ENCODE data around the gene ADAM8.

DNA sequence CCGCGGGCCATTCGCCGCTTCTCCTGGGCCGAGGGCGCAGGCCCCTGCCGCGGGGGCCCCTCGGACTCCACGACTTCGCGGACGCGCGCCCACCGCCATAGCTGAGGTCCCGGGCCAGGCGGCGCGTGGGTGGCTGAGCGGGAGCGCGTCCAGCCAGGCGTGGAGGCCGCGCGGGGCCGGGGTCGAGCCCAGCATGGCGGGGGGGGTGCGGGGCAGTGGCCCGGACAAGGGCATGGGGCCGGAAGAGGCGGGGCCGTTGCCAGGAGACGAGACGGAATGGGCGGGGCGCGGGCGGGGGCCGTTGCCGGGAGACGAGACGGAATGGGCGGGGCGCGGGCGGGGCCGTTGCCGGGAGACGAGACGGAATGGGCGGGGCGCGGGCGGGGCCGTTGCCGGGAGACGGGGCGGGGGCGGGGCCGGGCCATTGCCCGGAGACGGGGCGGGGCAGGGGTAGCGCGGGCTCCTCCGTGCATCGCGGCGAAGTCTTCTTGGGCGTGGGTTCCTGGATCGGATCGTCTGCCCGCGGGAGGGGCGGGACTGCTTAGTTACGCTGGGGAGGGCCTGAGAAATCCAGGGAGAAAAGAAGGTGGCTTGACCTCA lies 14.8 kb downstream of the ADAM8 start:
- TF ChIP-seq, protein P1, sequence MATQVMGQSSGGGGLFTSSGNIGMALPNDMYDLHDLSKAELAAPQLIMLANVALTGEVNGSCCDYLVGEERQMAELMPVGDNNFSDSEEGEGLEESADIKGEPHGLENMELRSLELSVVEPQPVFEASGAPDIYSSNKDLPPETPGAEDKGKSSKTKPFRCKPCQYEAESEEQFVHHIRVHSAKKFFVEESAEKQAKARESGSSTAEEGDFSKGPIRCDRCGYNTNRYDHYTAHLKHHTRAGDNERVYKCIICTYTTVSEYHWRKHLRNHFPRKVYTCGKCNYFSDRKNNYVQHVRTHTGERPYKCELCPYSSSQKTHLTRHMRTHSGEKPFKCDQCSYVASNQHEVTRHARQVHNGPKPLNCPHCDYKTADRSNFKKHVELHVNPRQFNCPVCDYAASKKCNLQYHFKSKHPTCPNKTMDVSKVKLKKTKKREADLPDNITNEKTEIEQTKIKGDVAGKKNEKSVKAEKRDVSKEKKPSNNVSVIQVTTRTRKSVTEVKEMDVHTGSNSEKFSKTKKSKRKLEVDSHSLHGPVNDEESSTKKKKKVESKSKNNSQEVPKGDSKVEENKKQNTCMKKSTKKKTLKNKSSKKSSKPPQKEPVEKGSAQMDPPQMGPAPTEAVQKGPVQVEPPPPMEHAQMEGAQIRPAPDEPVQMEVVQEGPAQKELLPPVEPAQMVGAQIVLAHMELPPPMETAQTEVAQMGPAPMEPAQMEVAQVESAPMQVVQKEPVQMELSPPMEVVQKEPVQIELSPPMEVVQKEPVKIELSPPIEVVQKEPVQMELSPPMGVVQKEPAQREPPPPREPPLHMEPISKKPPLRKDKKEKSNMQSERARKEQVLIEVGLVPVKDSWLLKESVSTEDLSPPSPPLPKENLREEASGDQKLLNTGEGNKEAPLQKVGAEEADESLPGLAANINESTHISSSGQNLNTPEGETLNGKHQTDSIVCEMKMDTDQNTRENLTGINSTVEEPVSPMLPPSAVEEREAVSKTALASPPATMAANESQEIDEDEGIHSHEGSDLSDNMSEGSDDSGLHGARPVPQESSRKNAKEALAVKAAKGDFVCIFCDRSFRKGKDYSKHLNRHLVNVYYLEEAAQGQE (IDR thresholded peaks at IDR 0.05; ENCODE audit: insufficient replicate concordance, low read depth) = no peak
- TF ChIP-seq, protein P2, sequence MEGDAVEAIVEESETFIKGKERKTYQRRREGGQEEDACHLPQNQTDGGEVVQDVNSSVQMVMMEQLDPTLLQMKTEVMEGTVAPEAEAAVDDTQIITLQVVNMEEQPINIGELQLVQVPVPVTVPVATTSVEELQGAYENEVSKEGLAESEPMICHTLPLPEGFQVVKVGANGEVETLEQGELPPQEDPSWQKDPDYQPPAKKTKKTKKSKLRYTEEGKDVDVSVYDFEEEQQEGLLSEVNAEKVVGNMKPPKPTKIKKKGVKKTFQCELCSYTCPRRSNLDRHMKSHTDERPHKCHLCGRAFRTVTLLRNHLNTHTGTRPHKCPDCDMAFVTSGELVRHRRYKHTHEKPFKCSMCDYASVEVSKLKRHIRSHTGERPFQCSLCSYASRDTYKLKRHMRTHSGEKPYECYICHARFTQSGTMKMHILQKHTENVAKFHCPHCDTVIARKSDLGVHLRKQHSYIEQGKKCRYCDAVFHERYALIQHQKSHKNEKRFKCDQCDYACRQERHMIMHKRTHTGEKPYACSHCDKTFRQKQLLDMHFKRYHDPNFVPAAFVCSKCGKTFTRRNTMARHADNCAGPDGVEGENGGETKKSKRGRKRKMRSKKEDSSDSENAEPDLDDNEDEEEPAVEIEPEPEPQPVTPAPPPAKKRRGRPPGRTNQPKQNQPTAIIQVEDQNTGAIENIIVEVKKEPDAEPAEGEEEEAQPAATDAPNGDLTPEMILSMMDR (IDR thresholded peaks at IDR 0.05; ENCODE audit: insufficient read depth, low read length) = no peak
- TF ChIP-seq GABPA (IDR thresholded peaks at IDR 0.05; ENCODE audit: low read depth) = no peak
- peak; percentile 47; the same call in 1 of the 2 replicates for TF ChIP-seq POLR2AphosphoS5 (IDR thresholded peaks at IDR 0.05; ENCODE audit: low read depth)

Data from HL-60 (cell line).